ENCODE measurements around the gene CNP.
"Not testable (repeated sequence)": the region's sequence is repeated elsewhere in the genome, so short reads cannot be mapped to it uniquely, and the experiment has no call there.

GRCh38 chr17:42013740-42014139 lies 47.1 kb downstream of the CNP start:
- TF ChIP-seq CTCF (IDR thresholded peaks at IDR 0.05; ENCODE audit: borderline replicate concordance, extremely low read depth, low read length, poor library complexity, severe bottlenecking); EZH2 (IDR thresholded peaks at IDR 0.05; ENCODE audit: borderline replicate concordance, low read depth, low read length, severe bottlenecking): not testable (repeated sequence)

Measured in DND-41 (cell line).